COLO668 (cell line): ENCODE results near the gene PLOD3.

Experiments used
- DNase-seq: peaks from one replicate; lab custom pipeline; 2025; ENCODE audit not compliant: unreplicated experiment; lab: John Stamatoyannopoulos, UW

Gene PLOD3

DNA sequence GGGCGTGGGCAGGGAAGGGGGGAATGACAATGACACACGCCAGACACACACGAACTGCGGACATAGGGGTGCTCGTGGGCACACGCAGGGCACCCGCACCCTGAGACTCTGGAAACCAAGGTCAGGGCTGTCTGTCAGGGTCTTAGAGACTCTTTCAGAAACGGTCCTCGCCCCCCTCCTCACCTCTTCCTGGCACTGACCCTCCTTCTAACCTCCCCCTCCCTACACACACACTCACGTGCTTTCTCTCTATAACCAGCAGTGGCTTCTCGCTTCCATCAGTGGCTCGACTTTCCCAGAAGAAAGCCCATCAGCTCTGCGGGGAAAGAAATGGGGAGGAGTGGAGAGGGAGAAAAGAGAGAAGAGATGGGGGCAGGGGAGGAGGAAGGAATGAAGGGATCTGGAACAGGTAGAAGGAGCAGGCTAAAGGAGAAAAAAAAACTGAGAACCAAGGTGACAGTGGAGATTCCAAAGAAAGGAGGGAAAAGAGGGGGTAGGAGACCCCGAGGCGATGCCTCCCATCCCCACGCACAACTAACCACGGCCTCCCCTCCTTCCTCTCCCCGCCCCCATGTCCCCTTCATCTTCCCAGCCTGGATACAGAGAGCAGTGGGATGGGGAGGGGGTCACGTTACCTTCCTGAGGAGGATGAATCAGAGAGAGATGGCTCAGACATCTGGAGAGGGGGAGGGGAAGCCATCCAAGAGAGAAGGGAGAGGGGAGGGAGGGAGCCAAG lies 50.3 kb downstream of the PLOD3 start:
- DNase-seq = no peak

DNA sequence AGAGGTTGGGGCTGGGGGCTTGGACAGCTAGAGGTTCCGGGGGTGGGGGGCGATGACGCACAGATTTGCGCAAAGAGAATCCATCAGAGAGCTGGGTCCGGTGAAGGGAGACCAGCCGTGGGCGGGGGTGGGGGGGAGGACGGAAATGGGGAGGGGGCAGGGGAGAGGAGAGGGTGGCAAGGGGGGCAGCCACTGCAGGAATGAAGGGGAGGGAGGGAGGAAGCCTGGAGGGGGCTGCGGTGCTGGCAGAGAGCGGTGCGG lies 50.8 kb downstream of the PLOD3 start:
- no peak for DNase-seq

DNA sequence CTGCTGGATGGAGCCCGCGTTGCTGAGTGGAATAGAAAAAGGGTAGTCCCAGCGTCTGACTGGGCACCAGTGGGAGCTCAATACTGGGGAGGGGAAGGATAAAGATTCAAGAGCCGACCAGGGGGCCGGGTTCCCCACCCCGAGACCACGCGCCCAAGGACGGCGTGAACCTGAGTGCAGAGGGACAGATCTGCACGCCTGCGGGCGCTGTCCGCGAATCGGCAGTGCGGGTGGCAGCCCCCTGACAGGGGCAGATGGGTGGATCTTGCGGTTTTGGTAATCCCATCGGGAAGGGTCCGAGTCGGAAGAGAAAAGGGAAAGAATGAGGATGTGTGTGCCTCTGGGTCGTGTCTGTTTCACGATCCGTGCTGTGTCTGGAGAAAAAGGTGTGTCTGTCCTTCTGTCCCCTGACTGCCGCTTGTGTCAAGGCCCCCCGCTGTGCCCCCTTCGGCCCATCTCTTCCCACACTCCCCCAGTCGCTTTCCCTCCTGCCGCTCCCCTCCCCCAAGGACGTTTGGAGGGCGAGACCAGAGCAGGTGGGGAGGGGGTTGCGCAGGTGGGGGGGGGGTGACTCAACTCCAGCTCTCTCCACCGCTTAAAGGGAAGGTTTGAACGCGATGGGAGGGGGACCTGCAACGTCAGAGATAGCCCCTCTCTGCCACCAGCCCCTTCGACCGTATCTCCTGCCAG lies 51.3 kb downstream of the PLOD3 start:
- peak; percentile 50 for DNase-seq

DNA sequence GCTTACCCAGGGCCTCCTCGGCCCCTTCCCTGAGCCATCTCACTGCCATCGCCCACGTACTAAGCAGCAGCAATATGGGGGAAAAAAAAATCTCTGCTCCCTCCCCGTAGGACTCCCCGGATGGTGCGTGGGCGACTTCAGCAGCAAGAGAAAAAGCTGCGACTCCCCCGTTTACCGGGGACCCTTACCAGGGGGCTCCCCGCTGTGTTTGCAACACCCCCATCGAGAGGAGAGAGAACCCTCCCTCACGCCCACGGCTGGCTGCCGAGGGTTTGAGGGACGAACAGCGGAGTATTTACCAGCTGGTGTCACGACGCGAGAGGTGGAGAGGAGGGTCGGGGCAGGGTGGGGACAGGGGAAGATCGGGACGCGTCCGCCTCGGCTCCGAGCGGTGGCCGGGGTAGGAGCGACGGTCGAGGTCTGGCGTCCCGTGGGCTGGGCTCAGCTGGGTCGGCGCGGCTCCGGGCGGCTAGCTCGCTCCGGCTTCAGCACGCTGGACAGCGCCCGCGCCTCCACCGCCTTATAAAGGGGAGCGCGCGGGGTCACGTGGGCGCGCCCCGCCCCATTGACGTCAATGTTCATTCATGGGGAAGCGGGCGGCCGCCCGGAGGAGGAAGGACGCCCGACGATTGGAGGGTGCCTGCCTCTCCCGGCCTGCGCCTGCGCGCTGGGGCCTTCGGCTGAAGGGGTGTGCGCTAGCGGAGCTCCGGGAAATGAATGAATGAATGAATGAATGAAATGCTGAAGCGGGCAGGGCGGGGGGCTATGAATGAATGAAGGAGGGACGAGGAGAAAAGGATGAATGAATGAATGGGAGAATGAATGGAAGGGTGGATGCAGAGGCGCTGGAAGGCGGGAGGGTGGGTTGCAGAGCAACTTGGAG lies 52.1 kb downstream of the PLOD3 start, which contains the start of gene VGF:
Gene VGF, minus strand, starts transcription at position 495 of the 883 bp plus-strand sequence. CDS start 726 bp downstream, outside the sequence.
- peak; percentile 98 for DNase-seq

DNA sequence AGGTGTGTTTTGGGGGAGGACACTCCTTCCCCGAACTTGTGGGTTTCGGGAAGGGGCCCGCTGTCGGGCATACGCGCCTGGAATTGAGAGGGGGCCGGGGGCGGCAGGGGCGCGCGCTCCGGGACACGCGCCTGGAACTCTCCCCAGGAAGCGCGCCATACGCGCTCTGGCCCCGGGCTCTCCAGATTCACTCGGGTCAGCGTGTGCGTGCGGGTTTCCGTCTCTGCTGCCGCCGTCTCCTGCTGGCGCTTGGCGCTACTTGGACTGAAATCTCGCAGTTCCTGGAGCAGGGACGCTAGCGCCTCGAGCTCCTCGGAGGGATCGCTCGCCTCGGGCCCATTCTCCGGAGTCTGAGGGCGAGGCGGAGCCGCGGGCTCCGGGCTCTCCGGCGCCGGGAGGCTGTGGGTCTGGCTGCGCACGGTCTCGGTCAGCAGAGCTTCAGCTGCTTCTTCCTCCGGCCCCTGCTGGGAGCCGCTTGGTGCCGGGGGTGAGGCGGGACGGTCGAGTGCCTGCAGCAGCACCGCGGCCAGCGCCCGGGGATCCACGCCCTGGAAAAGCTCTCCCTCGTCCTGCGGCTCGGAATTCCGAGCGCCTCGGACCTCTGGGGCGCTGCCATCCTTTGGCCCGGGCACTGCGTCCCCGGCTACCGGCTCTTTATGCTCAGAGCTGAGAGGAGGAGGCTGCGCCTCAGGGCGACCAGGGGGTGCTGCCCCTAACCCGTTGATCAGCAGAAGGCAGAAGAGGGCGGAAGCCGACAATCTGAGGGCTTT lies 53.1 kb downstream of the PLOD3 start:
- DNase-seq = peak; percentile 70

DNA sequence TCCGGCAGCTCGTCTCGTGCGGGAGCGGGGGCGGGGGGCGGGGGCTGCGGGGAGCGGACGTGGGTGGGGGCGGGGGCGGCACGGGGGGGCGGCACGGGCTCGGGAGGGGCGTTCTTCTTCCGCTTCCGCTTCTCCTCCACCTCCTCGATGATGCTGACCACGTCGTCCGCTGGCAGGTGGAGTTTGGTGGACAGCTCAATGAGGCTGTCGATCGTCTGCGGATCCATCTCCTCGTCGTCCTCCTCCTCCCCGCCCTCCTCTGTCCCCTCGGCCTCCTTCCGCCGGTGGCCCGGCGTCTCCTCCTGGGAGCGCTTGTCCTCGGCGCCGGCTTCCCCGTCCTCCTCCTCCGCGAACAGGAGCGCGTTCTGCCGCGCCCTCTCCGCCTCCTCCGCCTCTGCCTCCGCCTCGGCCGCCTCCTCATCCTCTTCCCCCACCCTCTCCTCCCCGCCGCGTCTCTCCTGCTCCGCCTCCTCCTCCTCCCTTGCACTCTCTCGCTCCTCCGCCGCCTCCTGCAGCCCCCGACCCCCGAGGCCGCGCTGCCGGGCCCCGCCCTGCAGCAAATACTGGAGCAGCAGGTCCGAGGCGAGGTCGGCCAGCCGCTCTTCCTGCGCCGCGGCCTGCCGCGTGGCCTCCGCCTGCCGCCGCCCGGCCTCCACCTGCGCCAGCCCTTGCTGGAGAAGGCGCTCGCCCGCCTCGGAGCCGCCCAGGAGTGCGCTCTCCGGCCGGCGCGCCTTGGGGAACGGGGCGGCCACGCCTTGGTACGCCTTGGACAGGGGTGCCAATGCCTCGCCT lies 53.9 kb downstream of the PLOD3 start:
- peak; percentile 86 for DNase-seq

DNA sequence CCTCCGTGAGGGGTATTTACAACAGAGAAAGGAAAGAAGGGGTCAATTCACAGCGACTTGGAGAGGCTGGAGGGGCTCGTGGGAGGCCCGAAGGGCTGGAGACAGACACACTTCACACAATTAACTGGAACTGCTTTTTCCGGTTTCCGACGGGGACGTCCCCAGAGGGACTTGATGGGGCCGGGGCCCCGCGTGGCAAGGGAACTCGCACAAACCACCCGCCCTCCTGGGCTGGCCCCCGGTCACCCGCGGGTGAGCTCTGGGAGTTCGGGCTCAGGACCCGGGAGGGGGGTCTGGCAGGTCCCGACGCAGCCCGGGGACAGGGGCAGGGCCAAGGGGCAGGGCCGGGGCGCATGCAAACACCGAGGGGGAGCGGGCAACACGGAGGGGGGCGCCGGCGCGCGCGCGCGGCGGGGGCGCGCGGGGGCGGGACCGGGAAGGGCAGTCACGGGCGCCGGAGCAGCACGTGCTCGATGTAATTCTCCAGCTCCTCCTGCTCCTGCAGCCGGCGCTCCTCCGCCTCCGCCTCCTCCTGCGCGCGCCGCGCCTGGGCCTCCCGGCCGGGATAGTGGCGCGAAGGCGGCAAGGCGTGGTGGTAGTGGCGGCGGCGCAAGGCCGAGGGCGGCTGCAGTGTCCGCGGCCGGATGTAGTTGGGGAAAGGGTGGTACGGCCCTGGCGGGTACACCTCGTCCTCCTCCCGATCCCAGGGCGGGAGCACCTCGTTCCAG lies 54.7 kb downstream of the PLOD3 start:
- DNase-seq = peak; percentile 86

DNA sequence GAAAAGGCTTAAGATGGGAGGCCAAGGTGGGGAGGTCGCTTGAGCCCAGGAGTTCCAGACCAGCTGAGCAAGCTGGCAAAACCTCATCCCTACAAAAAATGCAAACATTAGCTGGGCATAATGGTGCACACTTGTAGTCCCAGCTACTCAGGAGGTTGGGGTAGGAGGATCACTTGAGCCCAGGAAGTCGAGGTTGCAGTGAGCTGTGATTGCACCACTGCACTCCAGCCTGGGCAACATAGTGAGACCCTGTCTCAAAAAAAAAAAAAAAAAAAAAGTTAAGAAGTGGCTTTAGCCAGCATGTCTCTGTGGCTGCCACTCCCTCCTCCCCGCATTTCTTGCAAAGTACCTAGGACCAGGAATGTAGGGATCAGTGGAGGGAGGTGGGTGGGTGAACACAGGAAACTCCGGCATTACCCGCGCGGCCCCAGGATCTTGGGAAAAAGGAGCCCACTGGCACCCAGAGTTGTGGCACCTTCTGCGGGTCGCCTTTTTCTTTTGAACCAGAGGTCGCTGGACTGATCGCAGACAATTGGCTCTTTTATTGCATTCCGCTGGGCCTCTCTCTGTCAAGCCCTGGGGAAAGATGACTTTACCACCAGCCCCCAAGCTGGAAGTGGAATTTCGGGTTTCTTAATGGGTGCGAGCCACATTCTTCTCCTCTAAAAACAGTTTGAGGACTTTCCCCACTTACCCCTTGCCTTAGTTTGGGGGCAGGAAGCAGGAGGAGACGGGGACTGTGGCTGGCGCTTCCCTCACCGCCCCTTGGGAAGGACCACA lies 55.5 kb downstream of the PLOD3 start:
- DNase-seq = no peak

DNA sequence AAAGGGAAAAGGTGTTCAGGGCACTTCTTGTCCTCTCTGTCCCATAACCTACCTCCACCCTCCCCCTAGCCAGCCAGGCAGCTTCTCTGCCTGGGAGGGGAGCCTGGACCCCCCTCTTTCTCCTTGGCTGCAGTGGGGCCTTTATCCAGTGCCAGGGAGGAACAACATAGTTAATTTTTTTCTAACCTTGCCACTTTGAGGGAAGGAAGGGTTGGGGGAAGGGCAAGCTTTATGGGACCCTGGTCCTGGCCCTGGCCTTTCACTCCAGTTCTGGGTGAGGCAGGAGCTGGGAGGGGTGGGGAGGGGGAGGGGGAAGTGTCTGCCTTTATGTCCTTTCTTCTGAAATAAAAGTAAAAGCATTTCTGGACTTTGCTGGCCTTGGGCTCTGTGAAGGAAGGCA lies 56.5 kb downstream of the PLOD3 start:
- no peak for DNase-seq

DNA sequence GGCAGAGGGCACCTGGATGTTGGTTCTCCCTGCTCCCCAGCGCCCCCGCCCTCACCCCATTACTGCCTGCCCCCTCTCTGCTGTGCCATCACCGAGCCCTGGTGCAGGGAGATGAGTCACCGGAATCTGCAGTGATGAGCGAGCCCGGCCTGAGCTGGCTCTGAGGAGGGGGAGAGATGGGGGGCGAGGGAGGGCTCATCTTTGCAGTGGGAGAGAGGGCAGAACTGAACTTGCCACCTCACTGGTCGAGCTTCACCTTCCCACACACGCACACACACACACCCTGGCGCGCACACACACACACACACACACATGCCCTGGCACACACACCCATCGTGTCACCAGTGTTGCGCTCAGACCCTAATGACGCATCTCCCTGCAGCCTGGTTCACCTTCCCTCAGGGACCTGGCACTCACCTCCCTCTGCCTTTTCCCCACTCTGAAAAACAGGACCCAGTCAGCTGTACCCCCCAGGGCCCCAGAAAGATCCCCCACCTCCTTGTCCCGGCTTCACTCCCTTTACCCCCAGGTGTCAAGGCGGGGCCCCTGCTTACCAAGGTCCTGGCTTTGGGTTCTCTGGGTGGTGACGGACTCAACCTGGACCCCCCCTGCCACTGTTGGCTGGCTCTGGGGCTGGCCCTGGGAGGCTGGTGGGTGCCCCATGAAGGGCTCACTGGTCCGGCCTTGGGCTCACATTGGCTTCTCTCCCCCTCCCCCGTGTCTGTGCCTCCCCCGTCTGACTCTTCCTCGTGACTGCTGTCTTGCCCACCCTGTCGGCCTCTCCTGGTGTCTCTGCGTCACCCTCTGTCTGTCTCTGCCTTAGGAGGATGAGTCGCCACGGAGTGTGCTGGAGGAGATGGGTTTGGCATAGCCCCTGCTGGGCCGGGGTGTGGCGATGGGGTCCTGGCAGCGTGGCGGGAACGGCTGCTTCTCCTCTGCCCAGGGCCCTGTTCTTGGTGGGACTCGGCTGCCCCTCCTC lies 57.4 kb downstream of the PLOD3 start:
- DNase-seq = no peak

DNA sequence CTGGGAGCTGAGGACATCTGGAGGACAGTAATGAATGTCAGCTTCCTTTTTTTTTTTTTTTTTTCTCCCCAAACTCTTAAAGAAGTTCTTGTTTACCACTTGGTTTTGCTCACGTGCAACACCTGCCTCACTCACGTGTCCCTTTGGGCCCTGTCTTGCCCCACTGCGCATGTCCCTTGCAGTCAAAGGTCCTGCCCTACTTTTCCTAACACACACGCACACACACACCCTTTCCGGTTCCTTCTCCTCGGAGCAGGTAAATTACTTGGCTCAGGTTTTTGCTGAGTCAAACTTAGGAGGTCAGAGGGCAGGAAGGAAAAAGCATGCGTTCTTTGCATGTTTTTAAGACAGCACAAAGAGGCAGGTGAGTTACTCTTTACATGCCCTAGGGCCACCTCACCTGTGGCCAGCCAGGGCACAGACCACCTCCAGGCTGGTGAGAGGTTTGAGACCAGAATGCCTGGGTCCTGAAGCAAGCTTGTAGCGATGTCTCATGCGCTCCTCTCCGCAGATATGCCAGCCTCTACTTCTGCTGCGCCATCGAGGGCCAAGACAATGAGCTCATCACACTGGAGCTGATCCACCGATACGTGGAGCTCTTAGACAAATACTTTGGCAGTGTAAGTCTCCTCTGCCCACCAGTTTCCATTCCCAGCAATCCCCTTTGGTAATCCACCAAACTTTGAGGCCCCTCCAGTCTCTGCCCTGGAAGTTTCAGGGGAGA lies 60.4 kb downstream of the PLOD3 start:
- DNase-seq = no peak

DNA sequence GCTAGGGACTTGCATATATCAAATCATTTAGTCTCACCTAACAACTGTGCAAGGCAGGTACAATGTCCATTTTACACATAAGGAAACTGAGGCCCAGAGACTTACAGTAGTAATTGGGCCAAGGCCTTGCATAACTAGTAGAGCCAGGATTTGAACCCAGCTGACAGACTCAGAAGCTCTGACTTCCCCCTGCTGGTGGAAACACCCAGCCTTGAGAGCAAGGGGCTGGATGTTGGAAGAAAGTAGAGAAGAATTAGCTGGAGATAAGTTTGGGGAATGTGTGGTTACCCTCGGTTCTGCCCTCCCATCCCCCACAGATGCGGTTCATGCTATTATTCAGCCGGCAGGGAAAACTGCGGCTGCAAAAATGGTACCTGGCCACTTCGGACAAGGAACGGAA lies 61.1 kb downstream of the PLOD3 start:
- DNase-seq = no peak
